Heart left ventricle (tissue), 13 donors: Measurements from ENCODE around the gene SLX1A.
"Not testable (repeated sequence)": the region's sequence is repeated elsewhere in the genome, so short reads cannot be mapped to it uniquely, and the experiment has no call there.

Experiments used
- CTCF ChIP-seq, 12 donors: fragments of 200-600 bp; sonication (generic) in 4 of 12; IDR thresholded peaks; one replicate each; pipeline versions ENCODE4 v1.5.0 to v1.8.0; 2018 to 2022; ENCODE audit warnings: antibody characterized with exemption in 12 of 12, mild to moderate bottlenecking in 5 of 12
- POLR2A ChIP-seq, 2 donors: fragments of 450-650 bp; IDR thresholded peaks; one replicate each; pipeline ENCODE4 v1.6.1; 2017; ENCODE audit warnings: antibody characterized with exemption in 2 of 2, mild to moderate bottlenecking in 2 of 2, moderate library complexity in 2 of 2
- donor health status: ischemic (EF 13 %, LVEDD 7.1; RV severe dilation, severe dysfunction).
- donor health status: DM: no; HTN: yes; CAD: no.
- donor health status: DM: no; HTN: no; CAD: no.
- donor health status: ischemic (EF 25% LVEDD 6.9; RV normal size, moderate dysfunction).
- donor health status: ischemic (EF 25% LVEDD 5.7; RV mildly dilated, moderate dysfunction).
- donor health status: ischemic (EF 35%, LVEDD 5.7; RV mildly dilated, moderate dysfunction).
- donor health status: nonischemic (EF 11% LVEDD 7.7; RV severe dilation, severe dysfunction).
- donor health status: DM: yes; HTN: yes; CAD: no.
- donor health status: PGD.
- donor health status: ischemic (EF 29% LVEDD 5.4; RV normal size, mild dysfunction).
- donor health status: nonischemic (EF 23%, LVEDD 6.1; RV moderate dilation, normal function).

- not testable (repeated sequence) for TF ChIP-seq CTCF, POLR2A (IDR thresholded peaks at IDR 0.05)
Measured at GRCh38 chr16:30217082-30217481, 23.4 kb downstream of the SLX1A start.
